Activated CD8-positive, alpha-beta memory T cell treated with anti-CD3 and anti-CD28 coated beads, Interleukin-2, amount 50 U/mL, for 4 hours (primary cell): ENCODE measurements around the gene FUT8.
"Not testable (repeated sequence)": the region's sequence is repeated elsewhere in the genome, so short reads cannot be mapped to it uniquely, and the experiment has no call there.

Experiments used
- DNase-seq: peaks from one replicate; pipeline ENCODE4 v3.0.0-alpha.2; 2020

FUT8 gene

DNA sequence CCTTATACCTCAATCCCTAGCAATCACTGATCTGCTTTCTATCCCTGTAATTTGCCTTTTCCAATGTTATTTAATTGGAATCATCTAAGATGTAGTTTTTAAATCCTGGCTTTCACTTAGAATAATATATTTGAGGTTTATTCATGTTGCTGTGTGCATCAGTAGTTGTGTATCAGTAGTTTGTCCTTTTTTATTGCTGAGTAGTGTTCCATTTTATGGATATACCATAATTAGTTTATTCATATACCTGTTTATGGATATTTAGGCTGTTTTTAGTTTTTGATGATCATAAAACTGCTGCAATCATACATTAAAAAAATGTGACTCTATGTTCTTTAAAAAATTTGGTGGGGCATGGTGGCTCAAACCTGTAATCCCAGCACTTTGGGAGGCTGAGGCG lies 43.7 kb downstream of the FUT8 start:
- DNase-seq = no peak

DNA sequence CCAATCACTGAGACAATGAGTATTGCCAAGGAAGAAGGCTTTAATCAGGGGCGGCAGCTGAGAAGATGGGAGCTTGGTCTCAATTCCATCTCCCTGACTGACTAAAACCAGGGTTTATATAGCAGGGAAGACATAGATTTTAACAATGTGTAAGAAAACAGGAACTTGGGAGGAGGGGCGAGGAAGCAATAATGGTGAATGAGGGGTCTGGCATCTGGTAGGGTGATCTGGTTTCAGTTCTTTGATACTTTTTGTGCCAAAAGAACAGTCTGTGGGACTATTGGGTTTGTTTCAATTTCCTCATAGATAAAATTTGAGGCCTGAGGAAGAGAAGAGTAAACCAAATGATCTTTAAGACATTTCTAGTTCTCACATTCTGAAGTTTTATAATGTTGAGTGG lies 49.2 kb downstream of the FUT8 start:
- no peak for DNase-seq

DNA sequence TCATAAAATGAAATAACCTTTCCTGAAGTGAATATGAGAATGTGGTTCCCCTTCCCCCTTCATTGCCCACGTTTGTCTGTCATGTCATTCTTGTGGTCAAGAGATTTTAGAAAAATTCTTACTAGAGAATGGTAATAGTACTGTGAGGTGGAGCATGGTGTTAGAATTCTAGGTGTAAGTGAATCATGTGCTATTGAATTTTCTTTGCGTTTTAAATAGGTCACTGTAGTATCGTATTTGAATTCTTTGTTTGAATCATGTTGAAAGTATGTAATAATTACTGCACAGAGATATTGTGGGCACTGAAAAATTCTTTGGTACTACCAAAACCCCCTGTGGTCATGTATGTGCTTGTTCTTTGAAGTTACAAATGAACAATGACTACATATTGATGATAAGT lies 49.9 kb downstream of the FUT8 start:
- no peak for DNase-seq

DNA sequence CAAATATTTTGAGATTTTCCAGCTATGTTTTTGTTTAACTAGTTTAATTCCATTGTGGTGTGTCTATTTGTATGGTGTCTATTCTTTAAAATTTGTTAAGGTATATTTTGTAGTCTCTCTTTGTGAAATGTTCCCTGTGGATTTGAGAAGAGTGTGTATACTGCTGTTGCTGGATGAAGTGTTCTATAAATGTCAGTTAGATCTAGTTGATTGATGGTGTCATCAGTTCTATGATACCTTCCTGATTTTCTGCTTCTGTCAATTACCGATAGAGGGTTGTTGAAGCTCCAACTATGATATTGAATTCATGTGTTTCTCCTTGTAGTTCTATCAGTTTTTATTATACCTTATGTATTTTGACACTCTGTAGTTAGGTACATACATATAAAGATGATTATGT lies 53.1 kb downstream of the FUT8 start:
- no peak for DNase-seq

DNA sequence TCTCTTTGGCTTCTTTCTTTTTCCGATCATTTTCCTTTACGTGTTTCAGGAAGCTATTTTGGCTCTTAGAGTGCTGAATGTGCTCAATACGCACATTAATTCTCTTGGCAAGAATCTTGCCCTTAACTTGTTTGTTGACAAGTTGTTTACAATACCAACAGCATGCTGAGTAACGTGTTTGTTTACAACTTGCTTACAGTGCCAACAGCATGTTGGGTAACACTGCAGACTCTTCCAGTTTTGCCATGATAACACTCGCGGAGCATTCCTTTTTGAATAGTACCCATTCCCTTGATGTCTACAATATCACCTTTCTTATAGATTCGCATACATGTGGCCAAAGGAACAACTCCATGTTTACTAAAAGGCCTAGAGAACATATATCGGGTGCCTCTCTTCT lies 55.4 kb downstream of the FUT8 start:
- not testable (repeated sequence) for DNase-seq

DNA sequence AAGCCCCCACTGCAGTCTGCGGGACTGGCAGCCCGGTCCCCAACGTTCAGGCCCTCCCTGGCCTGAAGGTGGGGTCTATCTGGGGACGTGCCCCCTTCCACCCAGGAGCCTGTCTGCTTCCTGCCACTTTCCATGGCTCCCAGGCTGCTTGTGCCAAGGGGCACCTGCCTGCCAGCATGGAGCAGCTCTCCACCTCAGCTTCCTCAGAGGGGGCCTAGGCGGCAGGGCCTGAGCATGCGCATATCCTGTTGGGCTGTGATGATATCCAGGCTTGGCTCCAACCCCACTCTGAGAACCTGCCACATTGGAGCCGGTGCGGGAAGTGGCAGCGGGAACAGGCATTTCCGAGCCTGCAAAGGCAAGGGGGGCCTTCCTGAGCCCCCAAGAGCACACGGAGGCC lies 57.4 kb downstream of the FUT8 start:
- no peak for DNase-seq

DNA sequence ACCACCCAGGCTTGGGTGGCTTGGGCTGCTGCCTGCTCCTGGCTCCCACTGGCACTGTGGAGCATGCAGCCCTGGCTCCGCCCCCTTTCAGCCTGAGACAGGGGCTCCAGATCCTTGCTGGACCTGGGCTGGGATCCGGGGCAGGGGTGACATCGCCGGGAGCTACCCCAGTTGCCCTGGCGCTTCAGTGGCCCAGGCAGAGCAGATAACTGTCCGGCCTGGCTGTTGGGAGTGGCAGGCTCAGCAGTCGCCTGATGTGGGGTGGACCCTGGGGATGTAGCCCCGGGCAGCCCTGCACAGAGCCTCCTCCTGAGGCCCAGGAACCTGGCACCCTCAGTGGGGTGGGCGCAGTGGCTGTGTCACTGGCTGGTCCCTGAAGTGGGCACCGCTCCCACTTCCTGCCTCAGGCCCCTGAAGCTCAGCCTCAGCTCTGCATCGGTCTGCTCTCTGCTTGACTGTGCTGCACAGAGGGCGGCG lies 57.9 kb downstream of the FUT8 start:
- no peak for DNase-seq

DNA sequence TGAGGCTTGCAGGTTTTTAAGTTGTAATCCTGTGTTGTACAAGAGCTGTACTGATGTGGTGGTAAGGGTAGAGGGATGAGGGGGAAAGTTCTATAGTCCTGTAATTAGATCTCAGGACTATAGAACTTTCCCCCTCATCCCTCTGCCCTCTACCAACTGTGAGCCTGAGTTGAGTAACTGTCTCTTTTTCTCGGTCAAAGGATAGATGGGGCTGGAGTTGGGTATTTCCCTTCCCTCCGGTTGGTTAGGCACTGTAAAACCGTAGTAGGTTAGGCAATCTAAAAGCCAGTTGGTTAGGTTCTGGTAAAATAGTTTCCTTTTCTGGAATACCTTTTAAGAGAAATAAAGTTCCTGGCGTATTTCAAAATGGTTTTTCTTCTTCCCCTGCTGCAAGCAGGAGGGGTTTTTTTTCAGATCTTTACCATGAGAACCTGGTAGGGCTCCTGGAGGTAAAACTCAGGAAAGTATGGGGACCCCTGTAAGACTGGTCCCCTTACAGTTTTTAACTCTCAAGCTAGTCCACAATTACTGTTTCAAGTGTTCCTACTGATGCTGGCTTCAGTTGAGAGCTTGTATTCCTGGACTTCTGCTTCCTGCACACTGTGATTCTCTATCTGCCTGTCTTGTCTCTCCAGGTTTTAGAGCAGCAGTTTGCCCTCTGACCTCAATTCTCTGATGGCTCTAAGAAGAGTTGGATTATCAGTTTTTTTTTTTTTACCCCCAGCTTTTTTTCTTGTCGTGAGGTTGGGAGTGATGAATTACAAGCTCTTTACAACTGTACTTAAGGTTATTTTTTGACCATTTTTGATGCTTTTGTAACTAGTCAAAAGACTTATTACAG lies 58.7 kb downstream of the FUT8 start:
- DNase-seq = no peak

DNA sequence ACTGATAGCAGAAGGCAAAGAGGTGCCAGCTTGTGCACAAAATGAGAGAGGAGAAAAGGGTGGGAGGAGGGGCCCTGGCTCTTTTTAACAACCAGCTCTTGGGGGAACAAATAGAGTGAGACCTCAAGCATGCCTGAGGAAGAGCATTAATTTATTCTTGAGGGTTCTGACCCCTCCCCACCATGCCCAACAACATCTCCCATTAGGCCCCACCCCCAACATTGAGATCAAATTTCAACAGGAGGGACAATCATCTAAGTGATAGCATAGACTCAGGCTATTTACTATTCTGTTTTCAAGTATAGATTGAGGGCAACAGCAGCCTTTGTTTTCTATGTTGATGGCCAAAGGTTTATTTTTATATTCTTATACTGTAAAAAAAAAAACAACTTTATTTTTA lies 59.7 kb downstream of the FUT8 start:
- DNase-seq = no peak

DNA sequence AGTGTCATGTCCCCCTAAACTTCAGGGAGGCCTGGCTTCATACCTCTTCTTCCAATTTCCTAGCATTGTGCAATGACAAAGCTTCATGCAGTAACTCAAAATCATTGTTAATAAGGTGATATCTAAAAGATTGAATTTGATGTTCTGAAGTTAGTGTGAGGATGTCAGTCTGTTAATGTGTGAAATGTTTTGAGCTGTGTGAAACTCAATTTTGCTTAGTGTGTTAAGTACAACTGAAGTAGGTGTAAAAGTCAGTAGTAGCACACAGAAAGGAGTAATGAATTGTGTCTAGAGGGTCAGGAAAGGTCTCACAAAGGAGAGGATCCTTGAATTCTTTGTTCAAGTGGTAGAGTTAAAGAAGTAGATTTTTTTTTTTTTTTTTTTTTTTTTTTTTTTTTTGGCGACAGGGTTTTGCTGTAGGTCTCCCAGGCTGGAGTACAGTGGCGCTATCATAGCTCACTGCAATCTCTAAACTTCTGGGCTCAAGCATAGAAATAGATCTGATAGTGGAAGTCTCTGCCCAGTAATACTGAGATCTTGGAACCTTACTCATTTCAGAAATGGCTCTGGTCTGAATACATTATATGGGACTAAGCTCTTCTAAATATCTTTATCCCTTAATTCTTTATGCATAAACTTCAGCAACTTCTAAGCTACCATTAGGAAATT lies 63.9 kb downstream of the FUT8 start:
- DNase-seq = no peak

DNA sequence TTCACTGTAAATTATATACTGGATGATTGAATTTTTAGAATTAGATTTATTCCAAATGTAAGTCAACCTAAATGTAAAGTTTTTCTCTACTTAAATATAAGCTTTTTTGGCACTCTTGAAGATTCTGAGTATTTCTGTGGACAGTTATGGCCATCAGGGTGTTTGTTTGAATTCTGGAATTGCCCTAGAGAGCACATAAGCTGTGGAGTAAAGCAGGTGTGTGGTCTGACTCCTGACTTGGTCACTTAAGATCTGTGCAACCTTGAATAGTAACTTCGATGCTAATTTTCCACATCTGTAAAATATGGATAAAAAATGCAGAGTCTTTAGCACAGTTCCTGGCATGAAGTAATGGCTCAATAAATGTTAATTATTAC lies 64.4 kb downstream of the FUT8 start:
- DNase-seq = no peak

DNA sequence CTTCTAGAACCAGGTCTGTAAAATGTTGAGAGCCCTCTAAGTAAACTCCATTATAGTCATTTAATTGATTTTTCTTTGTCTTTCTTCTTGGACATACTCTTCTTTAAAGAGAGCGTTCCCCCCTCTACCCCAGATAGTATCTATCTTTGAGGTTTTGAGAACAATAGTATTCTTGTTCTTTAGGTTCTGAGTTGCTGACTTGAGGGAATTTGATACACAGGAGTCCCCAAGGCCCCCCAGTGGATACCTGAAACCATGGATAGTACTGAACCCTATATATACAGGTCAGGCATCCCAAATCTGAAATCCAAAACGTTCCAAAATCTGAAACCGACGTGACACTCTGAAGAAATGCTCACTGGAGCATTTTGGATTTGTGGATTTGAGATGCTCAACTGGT lies 65.5 kb downstream of the FUT8 start:
- DNase-seq = no peak

DNA sequence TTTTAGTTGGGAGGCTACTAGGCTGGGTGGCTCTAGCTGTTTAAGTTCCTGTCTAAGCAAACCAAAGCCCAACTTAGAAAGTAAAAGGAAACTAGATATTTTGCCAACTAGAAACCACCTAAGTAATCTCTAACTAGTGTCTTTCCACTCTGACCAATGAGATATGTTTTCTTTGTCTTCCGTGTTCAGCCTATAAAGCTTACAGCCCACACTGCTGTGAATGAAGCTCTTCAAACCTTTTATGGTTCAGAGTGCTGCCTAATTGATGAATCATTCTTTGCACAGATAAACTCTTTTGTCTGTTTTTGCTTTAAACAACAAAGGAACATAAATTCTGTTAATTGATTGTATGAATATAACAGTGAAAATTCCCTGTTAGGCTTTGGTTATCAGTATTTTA lies 66.1 kb downstream of the FUT8 start:
- DNase-seq = no peak

DNA sequence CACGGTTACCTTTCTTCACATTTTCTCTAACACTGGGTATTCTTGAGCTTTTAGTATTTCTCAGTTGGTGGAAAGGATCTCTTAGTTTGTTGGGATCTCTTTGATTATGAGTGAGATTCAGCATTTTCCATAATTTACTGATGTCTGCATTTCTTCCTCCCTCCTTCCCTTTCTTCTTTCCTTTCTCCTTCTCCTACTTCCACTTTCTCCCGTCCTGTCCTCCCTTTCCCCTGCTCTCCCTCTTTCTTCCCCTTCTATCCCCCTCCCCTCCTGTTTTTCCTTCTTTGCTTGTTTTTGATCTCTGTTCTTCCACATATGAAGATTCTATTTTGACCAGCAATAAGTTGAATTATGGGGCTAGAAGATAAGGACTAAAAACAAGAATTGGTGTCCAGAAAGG lies 66.9 kb downstream of the FUT8 start:
- no peak for DNase-seq

DNA sequence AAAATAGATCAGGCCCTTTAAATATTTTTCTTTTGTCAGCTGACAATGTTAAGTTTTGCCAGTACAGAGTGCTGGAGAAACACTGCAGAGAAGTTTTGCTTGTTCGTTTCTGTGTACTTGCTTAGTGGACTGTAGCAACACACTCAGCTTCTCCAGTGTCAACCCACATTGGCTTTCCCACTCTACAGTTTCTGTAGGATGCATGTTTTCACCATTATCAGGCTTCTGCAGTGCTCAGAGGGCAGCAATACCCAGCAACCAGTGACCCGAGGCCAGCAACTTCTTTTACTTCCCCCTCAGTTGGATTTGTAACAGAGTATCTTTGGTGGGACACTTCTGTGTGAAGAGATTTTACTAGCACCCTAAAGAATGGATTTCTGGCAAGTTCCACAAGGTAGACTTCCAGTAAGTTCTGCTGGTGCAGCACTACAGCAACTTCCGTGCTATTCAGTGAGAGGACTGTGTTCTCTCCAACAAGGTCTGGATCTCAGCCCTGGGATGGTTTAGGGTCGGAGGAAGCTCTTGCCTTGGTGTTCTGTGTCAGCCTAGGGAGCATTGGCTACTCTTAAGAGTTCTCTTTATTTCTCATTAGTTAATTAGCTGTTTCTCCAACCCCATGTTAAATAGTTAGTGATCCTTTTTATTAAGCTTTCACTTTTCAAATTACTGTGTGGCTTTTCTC lies 70.4 kb downstream of the FUT8 start:
- DNase-seq = no peak

DNA sequence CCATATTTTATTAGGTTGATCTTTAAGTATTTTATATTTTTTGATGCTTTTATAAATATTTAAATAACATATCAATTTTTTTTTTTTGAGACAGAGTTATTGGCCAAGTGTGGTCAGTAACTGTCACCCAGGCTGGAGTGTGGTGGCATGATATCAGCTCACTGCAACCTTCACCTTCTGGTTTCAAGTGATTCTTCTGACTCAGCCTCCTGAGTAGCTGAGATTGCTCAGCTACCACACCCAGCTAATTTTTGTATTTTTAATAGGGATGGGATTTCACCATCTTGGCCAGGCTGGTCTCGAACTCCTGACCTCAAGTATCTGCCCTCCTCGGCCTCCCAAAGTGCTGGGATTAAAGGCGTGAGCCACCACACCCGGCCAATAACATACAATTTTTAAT lies 71.1 kb downstream of the FUT8 start:
- no peak for DNase-seq

DNA sequence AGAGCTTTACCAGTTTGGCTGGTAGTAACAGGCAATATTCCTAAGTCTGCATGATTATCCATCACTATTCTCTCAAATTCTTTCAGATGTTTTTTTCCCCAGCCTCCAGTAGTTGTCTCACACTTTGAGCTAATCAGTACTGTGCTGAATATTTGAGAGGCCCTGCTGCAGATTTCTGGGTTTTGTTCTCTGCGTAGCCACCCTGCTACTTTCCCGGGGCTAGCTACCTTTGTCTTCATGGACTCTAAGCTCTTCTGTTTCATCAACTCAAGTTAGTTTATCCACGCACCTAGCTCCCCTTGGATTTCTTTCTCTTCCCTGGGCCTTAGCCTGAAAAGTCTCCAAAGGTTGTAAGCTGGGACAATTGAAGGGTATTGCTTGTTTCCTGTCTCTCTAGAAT lies 73.0 kb downstream of the FUT8 start:
- DNase-seq = no peak

DNA sequence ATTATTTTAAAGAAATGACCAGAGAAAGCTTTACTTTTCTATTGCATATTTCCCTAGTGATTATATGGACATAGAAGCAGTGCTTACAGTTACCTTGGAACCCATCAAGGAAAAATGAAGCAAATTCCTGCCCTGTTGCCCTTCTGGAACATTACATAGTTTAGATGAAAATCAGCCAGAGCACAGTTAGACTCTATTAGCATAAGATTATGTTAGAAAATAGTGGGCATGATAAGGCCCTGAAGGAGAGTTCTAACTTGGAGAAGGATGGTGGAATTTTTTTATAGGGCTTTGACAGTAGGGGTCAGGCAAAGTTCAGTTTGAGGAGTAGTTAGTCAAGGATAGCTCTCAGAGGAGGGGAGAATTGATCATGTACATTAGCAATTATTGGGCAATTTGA lies 74.3 kb downstream of the FUT8 start:
- DNase-seq = no peak

DNA sequence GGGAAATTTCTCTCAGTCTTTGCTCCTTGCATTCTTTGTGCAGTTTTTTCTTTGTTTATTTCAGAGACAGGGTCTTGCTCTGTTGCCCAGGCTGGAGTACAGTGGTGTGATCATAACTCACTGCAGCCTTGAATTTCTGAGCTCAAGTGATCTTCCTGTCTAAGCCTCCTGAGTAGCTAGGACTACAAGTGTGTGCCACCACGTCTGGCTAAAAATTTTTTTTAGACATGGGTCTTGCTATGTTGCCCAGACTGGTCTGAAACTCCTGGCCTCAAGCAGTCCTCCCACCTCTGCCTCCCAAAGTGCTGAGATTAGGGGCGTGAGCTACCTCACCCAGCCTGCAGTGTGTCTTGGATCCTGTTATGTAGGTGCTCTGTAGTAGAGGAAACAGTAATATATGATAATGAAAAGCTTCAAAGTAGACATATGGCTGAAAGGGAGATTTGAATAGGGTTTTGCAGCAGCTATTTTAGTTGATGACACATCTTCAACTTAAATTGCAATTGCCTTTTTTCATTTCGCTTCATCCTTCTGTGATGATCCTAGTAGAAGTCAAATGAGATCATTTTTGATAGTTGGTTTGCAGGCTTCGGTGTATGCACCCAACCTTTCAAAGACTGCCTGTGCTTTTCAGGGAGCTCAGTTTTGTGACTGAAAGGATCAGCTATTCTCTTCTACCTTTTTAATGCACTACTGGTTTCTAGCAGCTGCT lies 75.4 kb downstream of the FUT8 start:
- DNase-seq = no peak

DNA sequence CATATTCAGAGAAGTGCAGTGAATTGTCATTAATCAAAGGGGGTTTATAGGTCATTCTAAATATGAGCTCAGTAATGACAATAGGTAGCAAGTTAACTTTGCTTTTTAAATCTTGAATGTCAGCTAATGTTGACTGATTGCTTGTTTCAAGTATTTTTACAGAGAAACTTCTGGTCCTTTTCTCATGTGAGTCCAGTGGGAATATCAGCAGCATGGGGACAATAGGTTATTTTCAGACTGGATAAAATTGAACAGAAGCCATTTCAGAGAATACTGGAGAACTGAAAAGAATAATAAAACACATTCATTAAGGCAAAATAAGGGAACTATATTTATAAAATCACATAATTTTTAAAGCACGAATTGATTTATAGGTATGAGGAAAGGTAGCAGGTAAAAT lies 78.7 kb downstream of the FUT8 start:
- no peak for DNase-seq

DNA sequence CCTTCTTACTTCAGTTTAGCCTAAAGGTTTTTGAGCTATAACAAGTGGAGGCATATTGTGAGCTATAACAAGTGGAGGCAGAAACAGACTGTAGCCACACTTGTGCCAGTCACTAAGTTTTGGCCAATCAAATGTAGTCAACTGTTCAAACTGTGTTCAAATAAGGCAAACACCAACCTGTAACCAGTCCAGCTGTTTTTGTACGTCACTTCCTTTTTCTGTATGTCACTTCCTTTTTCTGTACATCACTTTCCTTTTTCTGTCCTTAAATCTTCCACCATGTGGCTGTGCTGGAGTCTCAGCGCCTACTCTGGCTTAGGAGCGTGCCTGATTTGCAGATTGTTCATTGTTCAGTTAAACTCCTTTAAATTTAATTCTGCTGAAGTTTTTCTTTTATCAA lies 79.7 kb downstream of the FUT8 start:
- DNase-seq = no peak

DNA sequence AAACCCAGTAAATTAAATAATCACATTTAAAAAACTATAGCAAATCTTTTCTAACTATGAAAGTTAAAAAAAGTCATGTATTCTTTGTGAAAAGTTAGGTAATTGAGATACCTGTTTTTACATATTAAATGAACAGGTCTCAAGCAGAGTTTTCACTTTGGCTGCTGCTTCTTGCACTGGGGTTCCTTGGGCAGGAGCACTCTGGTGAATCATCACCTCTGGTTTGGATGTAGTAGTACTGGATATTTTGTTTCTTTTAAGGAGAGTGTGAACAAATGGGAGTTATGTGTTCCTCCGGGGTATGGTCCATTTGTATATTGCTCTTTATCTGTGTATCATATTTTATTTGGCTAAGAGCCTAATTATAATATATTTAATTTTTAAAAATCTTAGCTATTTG lies 82.7 kb downstream of the FUT8 start:
- no peak for DNase-seq

DNA sequence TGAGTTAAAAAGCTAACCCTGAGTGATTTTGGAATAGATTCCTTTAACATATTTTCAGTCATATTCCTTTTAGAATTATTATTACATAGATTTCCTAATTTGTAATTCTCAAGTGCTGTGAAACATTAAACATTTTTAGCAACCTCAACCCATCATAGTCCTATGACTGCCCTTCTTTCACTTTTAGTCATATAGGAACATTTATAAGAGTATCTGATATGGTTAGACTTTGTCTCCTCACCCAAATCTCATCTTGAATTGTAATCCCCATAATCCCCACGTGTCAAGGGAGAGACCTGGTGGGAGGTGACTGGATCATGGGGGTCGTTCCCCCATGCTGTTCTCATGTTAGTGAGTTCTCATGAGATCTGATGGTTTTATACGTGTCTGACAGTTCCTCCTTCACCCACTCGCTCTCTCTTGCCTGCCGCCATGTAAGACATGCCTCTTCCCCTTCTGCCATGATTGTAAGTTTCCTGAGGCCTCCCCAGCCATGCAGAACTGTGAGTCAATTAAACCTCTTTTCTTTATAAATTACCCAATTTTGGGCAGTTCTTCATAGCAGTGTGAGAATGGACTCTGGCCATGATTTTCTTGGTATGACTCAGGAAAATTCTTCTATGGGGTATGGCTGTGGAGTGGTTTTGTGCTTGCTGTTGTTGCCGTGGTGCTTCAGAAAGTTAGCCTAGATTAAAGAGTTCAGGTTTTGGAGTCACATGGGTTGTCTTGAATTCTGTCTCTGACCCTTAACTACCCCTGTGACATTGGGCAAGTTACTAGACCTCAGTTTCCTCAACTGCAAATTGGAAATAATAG lies 83.9 kb downstream of the FUT8 start:
- DNase-seq = no peak
